Activated CD4-positive, alpha-beta T cell treated with anti-CD3 and anti-CD28 coated beads, Interleukin-2, amount 10 ng/mL, durations not matched to agents 24 days and 14 days (primary cell): Measurements from ENCODE around the gene SNX5. TPM values are rescaled to one million over a fixed set of nuclear protein-coding genes. Genes with fewer than 3 reads are reported as not detected.

Experiments used
- DNase-seq: peaks from one replicate; pipeline ENCODE4 v3.0.0; 2022
- H3K27ac Mint-ChIP-seq: one replicate; pipeline ENCODE4 v1.8.0; 2022; ENCODE audit warnings: mild to moderate bottlenecking, mixed read lengths
- H3K27me3 Mint-ChIP-seq: one replicate; pipeline ENCODE4 v1.8.0; 2022; ENCODE audit warnings: mixed read lengths
- H3K36me3 Mint-ChIP-seq: one replicate; pipeline ENCODE4 v1.8.0; 2022; ENCODE audit warnings: low read depth, mild to moderate bottlenecking, mixed read lengths
- H3K4me1 Mint-ChIP-seq: one replicate; pipeline ENCODE4 v1.8.0; 2021; ENCODE audit warnings: mixed read lengths
- H3K4me3 Mint-ChIP-seq: one replicate; pipeline ENCODE4 v1.8.0; 2022; ENCODE audit warnings: mild to moderate bottlenecking, moderate library complexity, mixed read lengths
- H3K9me3 Mint-ChIP-seq: one replicate; pipeline ENCODE4 v1.8.0; 2021; ENCODE audit warnings: mixed read lengths
- intact Hi-C: fragments of 100-400 bp; cut with micrococcal nuclease; formaldehyde crosslinking; loops from one replicate; pipeline ENCODE4 v1.15.1; 2023
- total RNA-seq: library from RNA; stranded (reverse); gene quantifications from 2 replicates; pipeline ENCODE4 v1.2.3, GENCODE V29; 2022

SNX5 gene
- total RNA-seq, 1 donor from 2014 or later, result 240 TPM

- intact Hi-C loops, result no loop called here
- Mint-ChIP-seq H3K36me3 (peaks cover 25% of the 10 kb centered on the region), H3K9me3 (peaks cover 3% of the 10 kb centered on the region), H3K27ac (no peak overlapping the region), H3K4me1 (peaks cover 16% of the 10 kb centered on the region), H3K4me3 (no peak overlapping the region), H3K27me3 (no peaks in the 10 kb centered on the region)
- DNase-seq, result no peak
Measured at GRCh38 chr20:17936761-17937732, 31.5 kb downstream of the SNX5 start.

- Mint-ChIP-seq H3K9me3 (peaks cover 4% of the 10 kb centered on the region), H3K27me3 (no peaks in the 10 kb centered on the region), H3K4me1 (peaks cover 13% of the 10 kb centered on the region), H3K36me3 (peaks cover 19% of the 10 kb centered on the region), H3K4me3 (no peak overlapping the region), H3K27ac (no peak overlapping the region)
- intact Hi-C loops, result no loop called here
- no peak for DNase-seq
Measured at GRCh38 chr20:17936286-17936760, 32.3 kb downstream of the SNX5 start.

GRCh38 chr20:17935761-17936160 lies 32.8 kb downstream of the SNX5 start:
- peaks cover 4% of the 10 kb centered on the region for H3K9me3 Mint-ChIP-seq
- no peak for DNase-seq
- peaks cover 15% of the 10 kb centered on the region for H3K36me3 Mint-ChIP-seq
- H3K27ac Mint-ChIP-seq, result no peak overlapping the region
- H3K27me3 Mint-ChIP-seq, result no peaks in the 10 kb centered on the region
- peaks cover 13% of the 10 kb centered on the region for H3K4me1 Mint-ChIP-seq
- no peak overlapping the region for H3K4me3 Mint-ChIP-seq
- intact Hi-C loops, result no loop called here

- peaks cover 4% of the 10 kb centered on the region for H3K9me3 Mint-ChIP-seq
- peaks cover 9% of the 10 kb centered on the region for H3K4me1 Mint-ChIP-seq
- no peak overlapping the region for H3K27ac Mint-ChIP-seq
- intact Hi-C loops, result no loop called here
- peaks cover 10% of the 10 kb centered on the region for H3K36me3 Mint-ChIP-seq
- H3K4me3 Mint-ChIP-seq, result no peak overlapping the region
- DNase-seq, result no peak
- H3K27me3 Mint-ChIP-seq, result no peaks in the 10 kb centered on the region
Measured at GRCh38 chr20:17935186-17935585, 33.4 kb downstream of the SNX5 start.

GRCh38 chr20:17934141-17934862 lies 34.3 kb downstream of the SNX5 start:
- H3K4me1 Mint-ChIP-seq, result peaks cover 2% of the 10 kb centered on the region
- H3K9me3 Mint-ChIP-seq, result peaks cover 4% of the 10 kb centered on the region
- H3K4me3 Mint-ChIP-seq, result no peak overlapping the region
- intact Hi-C loops, result no loop called here
- DNase-seq, result no peak
- no peaks in the 10 kb centered on the region for H3K27me3 Mint-ChIP-seq
- H3K27ac Mint-ChIP-seq, result no peak overlapping the region
- peaks cover 4% of the 10 kb centered on the region for H3K36me3 Mint-ChIP-seq

GRCh38 chr20:17933711-17934110 lies 34.9 kb downstream of the SNX5 start:
- H3K4me1 Mint-ChIP-seq, result no peaks in the 10 kb centered on the region
- H3K36me3 Mint-ChIP-seq, result peaks cover 2% of the 10 kb centered on the region
- H3K27me3 Mint-ChIP-seq, result no peaks in the 10 kb centered on the region
- no peak for DNase-seq
- H3K4me3 Mint-ChIP-seq, result no peak overlapping the region
- intact Hi-C loops, result no loop called here
- H3K9me3 Mint-ChIP-seq, result peaks cover 4% of the 10 kb centered on the region
- no peak overlapping the region for H3K27ac Mint-ChIP-seq

- H3K36me3 Mint-ChIP-seq, result peaks cover 2% of the 10 kb centered on the region
- intact Hi-C loops, result no loop called here
- H3K9me3 Mint-ChIP-seq, result peaks cover 4% of the 10 kb centered on the region
- no peaks in the 10 kb centered on the region for H3K27me3 Mint-ChIP-seq
- H3K4me1 Mint-ChIP-seq, result no peaks in the 10 kb centered on the region
- H3K4me3 Mint-ChIP-seq, result no peak overlapping the region
- no peak overlapping the region for H3K27ac Mint-ChIP-seq
- no peak for DNase-seq
Measured at GRCh38 chr20:17933121-17933520, 35.5 kb downstream of the SNX5 start.

- Mint-ChIP-seq H3K4me1 (no peaks in the 10 kb centered on the region), H3K27ac (no peak overlapping the region), H3K4me3 (no peak overlapping the region), H3K9me3 (peaks cover 4% of the 10 kb centered on the region), H3K36me3 (peaks cover 2% of the 10 kb centered on the region), H3K27me3 (peaks cover 3% of the 10 kb centered on the region)
- DNase-seq, result no peak
- intact Hi-C loops, result no loop called here
Measured at GRCh38 chr20:17932396-17932795, 36.2 kb downstream of the SNX5 start.

GRCh38 chr20:17931513-17931912 lies 37.1 kb downstream of the SNX5 start:
- no peak overlapping the region for H3K27ac Mint-ChIP-seq
- H3K4me1 Mint-ChIP-seq, result no peaks in the 10 kb centered on the region
- intact Hi-C loops, result no loop called here
- H3K4me3 Mint-ChIP-seq, result no peak overlapping the region
- H3K36me3 Mint-ChIP-seq, result peaks cover 2% of the 10 kb centered on the region
- H3K27me3 Mint-ChIP-seq, result peaks cover 8% of the 10 kb centered on the region
- DNase-seq, result no peak
- H3K9me3 Mint-ChIP-seq, result peaks cover 4% of the 10 kb centered on the region

GRCh38 chr20:17928633-17929311 lies 39.8 kb downstream of the SNX5 start:
- Mint-ChIP-seq H3K9me3 (peaks cover 4% of the 10 kb centered on the region), H3K36me3 (peaks cover 2% of the 10 kb centered on the region), H3K27me3 (peaks cover 11% of the 10 kb centered on the region), H3K4me3 (no peak overlapping the region), H3K4me1 (no peaks in the 10 kb centered on the region), H3K27ac (no peak overlapping the region)
- intact Hi-C loops, result no loop called here
- DNase-seq, result no peak

- intact Hi-C loops, result no loop called here
- H3K27me3 Mint-ChIP-seq, result peaks cover 15% of the 10 kb centered on the region
- peaks cover 2% of the 10 kb centered on the region for H3K36me3 Mint-ChIP-seq
- no peak overlapping the region for H3K27ac Mint-ChIP-seq
- H3K9me3 Mint-ChIP-seq, result peaks cover 4% of the 10 kb centered on the region
- H3K4me3 Mint-ChIP-seq, result no peak overlapping the region
- no peak for DNase-seq
- no peaks in the 10 kb centered on the region for H3K4me1 Mint-ChIP-seq
Measured at GRCh38 chr20:17928211-17928611, 40.4 kb downstream of the SNX5 start.

GRCh38 chr20:17925940-17926300 lies 42.7 kb downstream of the SNX5 start:
- Mint-ChIP-seq H3K4me3 (no peak overlapping the region), H3K27me3 (peaks cover 22% of the 10 kb centered on the region), H3K36me3 (no peaks in the 10 kb centered on the region), H3K4me1 (no peaks in the 10 kb centered on the region), H3K9me3 (no peaks in the 10 kb centered on the region), H3K27ac (no peak overlapping the region)
- intact Hi-C loops, result no loop called here
- DNase-seq, result no peak

- Mint-ChIP-seq H3K27ac (no peak overlapping the region), H3K9me3 (no peaks in the 10 kb centered on the region)
Measured at GRCh38 chr20:17925141-17925939, 43.3 kb downstream of the SNX5 start.

More at GRCh38 chr20:17925141-17925939, 43.3 kb downstream of the SNX5 start:
- intact Hi-C loops, result no loop called here
- DNase-seq, result no peak
- Mint-ChIP-seq H3K4me3 (no peak overlapping the region), H3K27me3 (peaks cover 25% of the 10 kb centered on the region), H3K36me3 (no peaks in the 10 kb centered on the region), H3K4me1 (no peaks in the 10 kb centered on the region)
